Measurements from ENCODE around the gene ALOX5AP. TPM values are rescaled to one million over a fixed set of nuclear protein-coding genes. Genes with fewer than 3 reads are reported as not detected.

Gene ALOX5AP
- total and polyA plus RNA-seq, 9 of the 15 experiments (the other 6 are each of a cell fraction or from before 2014, with no cell fraction given) = 0.31 TPM; not detected in 8

DNA sequence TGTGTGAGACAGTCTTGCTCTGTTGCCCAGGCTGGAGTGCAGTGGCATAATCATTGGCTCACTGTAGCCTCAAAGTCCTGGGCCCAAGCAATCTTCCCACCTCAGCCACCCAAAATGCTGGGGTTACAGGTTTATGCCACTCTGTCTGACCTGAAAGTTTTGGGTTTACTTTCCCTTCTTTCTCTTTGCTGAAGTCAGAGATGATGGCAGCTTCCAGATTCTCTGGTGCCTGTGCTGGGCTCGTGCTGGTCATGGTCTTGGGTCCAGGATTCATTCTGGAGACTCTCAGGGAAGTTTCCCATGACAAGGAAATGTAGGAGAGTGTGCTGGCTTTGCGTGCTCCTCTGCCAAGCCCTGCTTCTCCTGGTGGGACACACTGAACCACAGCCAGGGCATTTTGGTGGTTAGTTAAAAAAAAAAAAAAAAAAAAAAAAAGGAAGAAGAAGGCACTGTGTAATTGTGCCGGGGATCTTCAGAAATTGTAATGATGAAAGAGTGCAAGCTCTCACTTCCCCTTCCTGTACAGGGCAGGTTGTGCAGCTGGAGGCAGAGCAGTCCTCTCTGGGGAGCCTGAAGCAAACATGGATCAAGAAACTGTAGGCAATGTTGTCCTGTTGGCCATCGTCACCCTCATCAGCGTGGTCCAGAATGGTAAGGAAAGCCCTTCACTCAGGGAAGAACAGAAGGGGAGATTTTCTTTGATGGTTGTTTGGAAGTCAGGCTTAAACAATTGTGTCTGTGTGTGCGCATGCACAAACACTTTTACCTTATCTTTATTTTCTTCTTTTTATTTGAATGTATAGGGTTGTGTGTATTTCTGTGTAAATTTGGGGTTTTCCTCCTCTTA lies at the start of gene ALOX5AP (continued):
- TF ChIP-seq ZNF282 (CRISPR knock-in tag; IDR thresholded peaks at IDR 0.05) = no peak
- TF ChIP-seq SFPQ (IDR thresholded peaks at IDR 0.05; ENCODE audit: low read depth, low read length) = no peak
- no peak for TF ChIP-seq COPS2 (conservative IDR thresholded peaks at IDR 0.05)
- TF ChIP-seq, protein P1, sequence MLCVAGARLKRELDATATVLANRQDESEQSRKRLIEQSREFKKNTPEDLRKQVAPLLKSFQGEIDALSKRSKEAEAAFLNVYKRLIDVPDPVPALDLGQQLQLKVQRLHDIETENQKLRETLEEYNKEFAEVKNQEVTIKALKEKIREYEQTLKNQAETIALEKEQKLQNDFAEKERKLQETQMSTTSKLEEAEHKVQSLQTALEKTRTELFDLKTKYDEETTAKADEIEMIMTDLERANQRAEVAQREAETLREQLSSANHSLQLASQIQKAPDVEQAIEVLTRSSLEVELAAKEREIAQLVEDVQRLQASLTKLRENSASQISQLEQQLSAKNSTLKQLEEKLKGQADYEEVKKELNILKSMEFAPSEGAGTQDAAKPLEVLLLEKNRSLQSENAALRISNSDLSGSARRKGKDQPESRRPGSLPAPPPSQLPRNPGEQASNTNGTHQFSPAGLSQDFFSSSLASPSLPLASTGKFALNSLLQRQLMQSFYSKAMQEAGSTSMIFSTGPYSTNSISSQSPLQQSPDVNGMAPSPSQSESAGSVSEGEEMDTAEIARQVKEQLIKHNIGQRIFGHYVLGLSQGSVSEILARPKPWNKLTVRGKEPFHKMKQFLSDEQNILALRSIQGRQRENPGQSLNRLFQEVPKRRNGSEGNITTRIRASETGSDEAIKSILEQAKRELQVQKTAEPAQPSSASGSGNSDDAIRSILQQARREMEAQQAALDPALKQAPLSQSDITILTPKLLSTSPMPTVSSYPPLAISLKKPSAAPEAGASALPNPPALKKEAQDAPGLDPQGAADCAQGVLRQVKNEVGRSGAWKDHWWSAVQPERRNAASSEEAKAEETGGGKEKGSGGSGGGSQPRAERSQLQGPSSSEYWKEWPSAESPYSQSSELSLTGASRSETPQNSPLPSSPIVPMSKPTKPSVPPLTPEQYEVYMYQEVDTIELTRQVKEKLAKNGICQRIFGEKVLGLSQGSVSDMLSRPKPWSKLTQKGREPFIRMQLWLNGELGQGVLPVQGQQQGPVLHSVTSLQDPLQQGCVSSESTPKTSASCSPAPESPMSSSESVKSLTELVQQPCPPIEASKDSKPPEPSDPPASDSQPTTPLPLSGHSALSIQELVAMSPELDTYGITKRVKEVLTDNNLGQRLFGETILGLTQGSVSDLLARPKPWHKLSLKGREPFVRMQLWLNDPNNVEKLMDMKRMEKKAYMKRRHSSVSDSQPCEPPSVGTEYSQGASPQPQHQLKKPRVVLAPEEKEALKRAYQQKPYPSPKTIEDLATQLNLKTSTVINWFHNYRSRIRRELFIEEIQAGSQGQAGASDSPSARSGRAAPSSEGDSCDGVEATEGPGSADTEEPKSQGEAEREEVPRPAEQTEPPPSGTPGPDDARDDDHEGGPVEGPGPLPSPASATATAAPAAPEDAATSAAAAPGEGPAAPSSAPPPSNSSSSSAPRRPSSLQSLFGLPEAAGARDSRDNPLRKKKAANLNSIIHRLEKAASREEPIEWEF (CRISPR knock-in tag; IDR thresholded peaks at IDR 0.05) = no peak
- no peak for TF ChIP-seq HNRNPH1 (optimal IDR thresholded peaks at IDR 0.05; ENCODE audit: low read depth, low read length)
- no peak for TF ChIP-seq NRF1 (conservative IDR thresholded peaks at IDR 0.05 in 1 of 2, IDR thresholded peaks at IDR 0.05 in 1 of 2)
- no peak for TF ChIP-seq ZBTB1 (CRISPR knock-in tag; IDR thresholded peaks at IDR 0.05; ENCODE audit: borderline replicate concordance, low read depth)
- TF ChIP-seq CAMTA2 (CRISPR knock-in tag; conservative IDR thresholded peaks at IDR 0.05) = no peak
- no peak for TF ChIP-seq MAX (CRISPR knock-in tag; IDR thresholded peaks at IDR 0.05)
- no peak for TF ChIP-seq NR2F6 (CRISPR knock-in tag; IDR thresholded peaks at IDR 0.05)
- no peak for TF ChIP-seq NCOR1 (IDR thresholded peaks at IDR 0.05)
- TF ChIP-seq CBX5 (IDR thresholded peaks at IDR 0.05; ENCODE audit: borderline replicate concordance, low read depth) = no peak

Data from K562 (cell line).